PC-9 (cell line): ENCODE results near the gene CLPTM1L.

Experiments used
- EZH2 ChIP-seq: fragments of 200-600 bp; sonication (generic); IDR thresholded peaks from 2 replicates; pipeline ENCODE4 v1.8.0; 2017; ENCODE audit warnings: antibody characterized with exemption, low read depth
- TF ChIP-seq, protein P1 (sequence below): fragments of 200-600 bp; sonication (generic); conservative IDR thresholded peaks from 2 replicates; pipeline ENCODE4 v1.6.1; 2017; ENCODE audit warnings: mixed run types, antibody characterized with exemption, mild to moderate bottlenecking, moderate library complexity

GRCh38 chr5:1318659-1319251, 26.1 kb downstream of the CLPTM1L start:
- TF ChIP-seq, protein P1, sequence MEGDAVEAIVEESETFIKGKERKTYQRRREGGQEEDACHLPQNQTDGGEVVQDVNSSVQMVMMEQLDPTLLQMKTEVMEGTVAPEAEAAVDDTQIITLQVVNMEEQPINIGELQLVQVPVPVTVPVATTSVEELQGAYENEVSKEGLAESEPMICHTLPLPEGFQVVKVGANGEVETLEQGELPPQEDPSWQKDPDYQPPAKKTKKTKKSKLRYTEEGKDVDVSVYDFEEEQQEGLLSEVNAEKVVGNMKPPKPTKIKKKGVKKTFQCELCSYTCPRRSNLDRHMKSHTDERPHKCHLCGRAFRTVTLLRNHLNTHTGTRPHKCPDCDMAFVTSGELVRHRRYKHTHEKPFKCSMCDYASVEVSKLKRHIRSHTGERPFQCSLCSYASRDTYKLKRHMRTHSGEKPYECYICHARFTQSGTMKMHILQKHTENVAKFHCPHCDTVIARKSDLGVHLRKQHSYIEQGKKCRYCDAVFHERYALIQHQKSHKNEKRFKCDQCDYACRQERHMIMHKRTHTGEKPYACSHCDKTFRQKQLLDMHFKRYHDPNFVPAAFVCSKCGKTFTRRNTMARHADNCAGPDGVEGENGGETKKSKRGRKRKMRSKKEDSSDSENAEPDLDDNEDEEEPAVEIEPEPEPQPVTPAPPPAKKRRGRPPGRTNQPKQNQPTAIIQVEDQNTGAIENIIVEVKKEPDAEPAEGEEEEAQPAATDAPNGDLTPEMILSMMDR = no peak
- no peak for TF ChIP-seq EZH2
